H9 (cell line): Measurements from ENCODE around the gene KRTAP4-5. TPM values are rescaled to one million over a fixed set of nuclear protein-coding genes. Genes with fewer than 3 reads are reported as not detected.
"Not testable (repeated sequence)": the region's sequence is repeated elsewhere in the genome, so short reads cannot be mapped to it uniquely, and the experiment has no call there.

Source experiments
- DNase-seq: peaks from one replicate; pipeline ENCODE4 v3.0.0-alpha.2; 2017
- H2AFZ ChIP-seq: one replicate; pipeline ENCODE4 v1.6.1; 2013; ENCODE audit warnings: mild to moderate bottlenecking, low read length, control low read depth, moderate library complexity
- H2AK5ac ChIP-seq: 2 replicates; pipeline ENCODE4 v1.6.1; 2013; ENCODE audit warnings: low read length, control low read depth, mixed read lengths; ENCODE audit not compliant: insufficient read length
- H2BK120ac ChIP-seq: one replicate; pipeline ENCODE4 v1.6.1; 2013; ENCODE audit warnings: low read depth, mild to moderate bottlenecking, low read length, control low read depth, inconsistent platforms; ENCODE audit not compliant: poor library complexity, severe bottlenecking
- H2BK12ac ChIP-seq: 2 replicates; pipeline ENCODE4 v1.6.1; 2013; ENCODE audit warnings: low read length, control low read depth, mixed read lengths, low read depth; ENCODE audit not compliant: insufficient read length
- H2BK15ac ChIP-seq: 2 replicates; pipeline ENCODE4 v1.6.1; 2013; ENCODE audit warnings: low read depth, low read length, control low read depth
- H2BK20ac ChIP-seq: one replicate; pipeline ENCODE4 v1.6.1; 2013; ENCODE audit warnings: low read depth, mild to moderate bottlenecking, low read length, control low read depth, inconsistent platforms; ENCODE audit not compliant: poor library complexity, severe bottlenecking
- H2BK5ac ChIP-seq: 2 replicates; pipeline ENCODE4 v1.6.1; 2013; ENCODE audit warnings: low read length, control low read depth, mixed read lengths; ENCODE audit not compliant: insufficient read length
- H3K14ac ChIP-seq: 2 replicates; pipeline ENCODE4 v1.6.1; 2013; ENCODE audit warnings: low read length, control low read depth; ENCODE audit not compliant: insufficient read depth
- H3K18ac ChIP-seq: 2 replicates; pipeline ENCODE4 v1.6.1; 2013; ENCODE audit warnings: low read depth, mild to moderate bottlenecking, mixed read lengths, low read length, control low read depth; ENCODE audit not compliant: insufficient read length
- H3K23ac ChIP-seq: 2 replicates; pipeline ENCODE4 v1.6.1; 2013; ENCODE audit warnings: low read length, control low read depth, mixed read lengths, low read depth; ENCODE audit not compliant: insufficient read length
- H3K23me2 ChIP-seq: 2 replicates; pipeline ENCODE4 v1.6.1; 2013; ENCODE audit warnings: low read depth, mild to moderate bottlenecking, mixed read lengths, low read length, control low read depth; ENCODE audit not compliant: insufficient read length, poor library complexity, severe bottlenecking
- H3K27ac ChIP-seq: 2 replicates; pipeline ENCODE4 v1.5.1; 2013; ENCODE audit warnings: low read length, control low read depth, mixed read lengths, low read depth; ENCODE audit not compliant: insufficient read length
- H3K27me3 ChIP-seq: 2 replicates; pipeline ENCODE4 v1.6.1; 2013; ENCODE audit warnings: low read length, control low read depth, inconsistent platforms; ENCODE audit not compliant: insufficient read depth
- H3K4ac ChIP-seq: 2 replicates; pipeline ENCODE4 v1.6.1; 2013; ENCODE audit warnings: low read depth, mild to moderate bottlenecking, control low read depth, inconsistent platforms, low read length, moderate library complexity
- H3K4me1 ChIP-seq: 2 replicates; pipeline ENCODE4 v1.6.1; 2013; ENCODE audit warnings: low read length, control low read depth, inconsistent platforms; ENCODE audit not compliant: insufficient read depth
- H3K4me2 ChIP-seq: 2 replicates; pipeline ENCODE4 v1.6.1; 2013; ENCODE audit warnings: low read length, control low read depth, mixed read lengths; ENCODE audit not compliant: insufficient read length, insufficient read depth
- H3K56ac ChIP-seq: 2 replicates; pipeline ENCODE4 v1.6.1; 2013; ENCODE audit warnings: low read depth, mild to moderate bottlenecking, mixed read lengths, low read length, control low read depth; ENCODE audit not compliant: insufficient read length
- H3K79me1 ChIP-seq: 2 replicates; pipeline ENCODE4 v1.6.1; 2013; ENCODE audit warnings: low read depth, mild to moderate bottlenecking, moderate library complexity, low read length, control low read depth, inconsistent platforms; ENCODE audit not compliant: insufficient read depth, poor library complexity, severe bottlenecking
- H3K79me2 ChIP-seq: 2 replicates; pipeline ENCODE4 v1.6.1; 2013; ENCODE audit warnings: low read length, control low read depth, inconsistent platforms; ENCODE audit not compliant: insufficient read depth
- H3K9ac ChIP-seq: 2 replicates; pipeline ENCODE4 v1.6.1; 2013; ENCODE audit warnings: low read length, control low read depth, mixed read lengths; ENCODE audit not compliant: insufficient read length; ENCODE audit errors: extremely low read depth
- H3K9me3 ChIP-seq: one replicate; pipeline ENCODE4 v1.6.1; 2013; ENCODE audit warnings: low read depth, low read length, inconsistent platforms; ENCODE audit not compliant: control insufficient read depth
- H3T11ph ChIP-seq: one replicate; pipeline ENCODE4 v1.6.1; 2013; ENCODE audit warnings: mild to moderate bottlenecking, low read length, control low read depth, inconsistent platforms
- H4K20me1 ChIP-seq: one replicate; pipeline ENCODE4 v1.6.1; 2013; ENCODE audit not compliant: control insufficient read depth, insufficient read length, insufficient read depth
- H4K5ac ChIP-seq: 2 replicates; pipeline ENCODE4 v1.6.1; 2013; ENCODE audit warnings: low read depth, mild to moderate bottlenecking, mixed read lengths, low read length, control low read depth; ENCODE audit not compliant: insufficient read length
- H4K8ac ChIP-seq: replicated peaks from 2 replicates; pipeline ENCODE4 v1.6.1; 2013; ENCODE audit warnings: low read length, control low read depth, mixed read lengths, low read depth; ENCODE audit not compliant: insufficient read length
- H4K91ac ChIP-seq: 2 replicates; pipeline ENCODE4 v1.6.1; 2013; ENCODE audit warnings: low read depth, mild to moderate bottlenecking, moderate library complexity, mixed read lengths, low read length, control low read depth; ENCODE audit not compliant: insufficient read length
- H3K27ac Mint-ChIP-seq, 3 experiments: 2 replicates in 2 of 3; 3 replicates in 1 of 3; pipeline ENCODE4 v1.8.0; 2020 to 2021; ENCODE audit warnings: mixed read lengths in 3 of 3, mild to moderate bottlenecking in 1 of 3, moderate library complexity in 1 of 3
- H3K27me3 Mint-ChIP-seq: 2 replicates; pipeline ENCODE4 v1.8.0; 2021; ENCODE audit warnings: low read depth, mild to moderate bottlenecking, moderate library complexity, mixed read lengths
- H3K36me3 Mint-ChIP-seq, 3 experiments: 2 replicates in 2 of 3; 3 replicates in 1 of 3; pipeline ENCODE4 v1.8.0; 2020 to 2021; ENCODE audit warnings: low read depth in 3 of 3, mixed read lengths in 3 of 3; ENCODE audit not compliant: insufficient read depth in 1 of 3
- H3K4me1 Mint-ChIP-seq, 2 experiments: 2 replicates each; pipeline ENCODE4 v1.8.0; 2020; ENCODE audit warnings: mixed read lengths in 2 of 2
- H3K4me3 Mint-ChIP-seq, 2 experiments: 2 replicates in 1 of 2; 3 replicates in 1 of 2; pipeline ENCODE4 v1.8.0; 2020 to 2021; ENCODE audit warnings: mild to moderate bottlenecking in 2 of 2, mixed read lengths in 2 of 2, moderate library complexity in 1 of 2
- H3K9me3 Mint-ChIP-seq, 2 experiments: 2 replicates in 1 of 2; 3 replicates in 1 of 2; pipeline ENCODE4 v1.8.0; 2020; ENCODE audit warnings: mild to moderate bottlenecking in 2 of 2, mixed read lengths in 2 of 2, moderate library complexity in 1 of 2
- WGBS: extraction: QIAGEN DNeasy Blood & Tissue Kit; methylation state at CpG from one replicate; pipeline ENCODE4 v1.1.7; 2013; ENCODE audit warnings: missing lambda C conversion rate, low lambda C conversion rate, mixed read lengths; ENCODE audit not compliant: insufficient read length; ENCODE audit errors: extremely low coverage; 5-methylcytosine and 5-hydroxymethylcytosine counted together
- total RNA-seq: library from RNA; stranded (reverse); gene quantifications from 2 replicates; pipeline ENCODE4 v1.2.1, GENCODE V29; 2021
- TF ChIP-seq, protein P1 (sequence below): fragments of 200-600 bp; sonication (generic); conservative IDR thresholded peaks from 3 replicates; pipeline ENCODE4 v1.8.0; 2021; ENCODE audit warnings: antibody characterized with exemption, mild to moderate bottlenecking

KRTAP4-5 gene
- total RNA-seq, 1 experiment from 2014 or later: not detected

DNA sequence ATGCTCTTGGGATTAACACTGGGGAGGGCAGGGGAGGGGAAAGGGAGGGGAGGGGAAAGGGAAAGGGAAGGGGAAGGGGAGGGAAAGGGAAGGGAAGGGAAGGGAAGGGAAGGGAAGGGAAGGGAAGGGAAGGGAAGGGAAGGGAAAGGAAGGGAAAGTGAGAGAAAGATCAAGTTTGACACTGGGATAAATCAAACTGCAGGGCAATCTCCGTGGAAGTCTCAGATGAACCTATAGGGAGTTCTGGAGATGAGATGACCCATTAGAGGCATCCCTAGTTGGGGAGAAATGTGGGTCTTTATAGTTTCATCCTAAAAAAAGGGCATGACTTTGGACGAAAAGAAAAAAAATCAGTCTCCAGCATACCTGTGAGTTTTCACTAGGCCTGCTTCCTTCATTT, 27.9 kb downstream of the KRTAP4-5 start:
- H3K79me1 ChIP-seq: no peaks in the 10 kb centered on the region
- H3K4ac ChIP-seq: no peak overlapping the region
- no peak overlapping the region for H3K27ac ChIP-seq
- no peak overlapping the region for H3K23ac ChIP-seq
- no peak overlapping the region for H3K4me2 ChIP-seq
- no peaks in the 10 kb centered on the region for H3K23me2 ChIP-seq
- no peaks in the 10 kb centered on the region for H3K4me1 ChIP-seq
- peaks cover 17 to 21% of the 10 kb centered on the region in 2 experiments for H3K4me1 Mint-ChIP-seq
- no peak overlapping the region for H2AK5ac ChIP-seq
- H2BK12ac ChIP-seq: no peak overlapping the region
- H4K91ac ChIP-seq: no peak overlapping the region
- H3K27ac Mint-ChIP-seq: no peak overlapping the region
- no peaks in the 10 kb centered on the region for H3K79me2 ChIP-seq
- H3K18ac ChIP-seq: no peak overlapping the region
- no peak overlapping the region for H3K14ac ChIP-seq
- H3K56ac ChIP-seq: no peak overlapping the region
- no peak overlapping the region for H2BK15ac ChIP-seq
- no peak for DNase-seq
- no peaks in the 10 kb centered on the region for H3K9me3 ChIP-seq
- peaks cover 4 to 5% of the 10 kb centered on the region in 2 experiments; a peak in 4 of 5 replicates for H3K9me3 Mint-ChIP-seq
- no peaks in the 10 kb centered on the region for H3K27me3 ChIP-seq
- H3K27me3 Mint-ChIP-seq: no peaks in the 10 kb centered on the region; the same call in 1 of the 2 replicates
- WGBS: no CpG with 5 or more reads among the region's 2 CpGs
- TF ChIP-seq, protein P1, sequence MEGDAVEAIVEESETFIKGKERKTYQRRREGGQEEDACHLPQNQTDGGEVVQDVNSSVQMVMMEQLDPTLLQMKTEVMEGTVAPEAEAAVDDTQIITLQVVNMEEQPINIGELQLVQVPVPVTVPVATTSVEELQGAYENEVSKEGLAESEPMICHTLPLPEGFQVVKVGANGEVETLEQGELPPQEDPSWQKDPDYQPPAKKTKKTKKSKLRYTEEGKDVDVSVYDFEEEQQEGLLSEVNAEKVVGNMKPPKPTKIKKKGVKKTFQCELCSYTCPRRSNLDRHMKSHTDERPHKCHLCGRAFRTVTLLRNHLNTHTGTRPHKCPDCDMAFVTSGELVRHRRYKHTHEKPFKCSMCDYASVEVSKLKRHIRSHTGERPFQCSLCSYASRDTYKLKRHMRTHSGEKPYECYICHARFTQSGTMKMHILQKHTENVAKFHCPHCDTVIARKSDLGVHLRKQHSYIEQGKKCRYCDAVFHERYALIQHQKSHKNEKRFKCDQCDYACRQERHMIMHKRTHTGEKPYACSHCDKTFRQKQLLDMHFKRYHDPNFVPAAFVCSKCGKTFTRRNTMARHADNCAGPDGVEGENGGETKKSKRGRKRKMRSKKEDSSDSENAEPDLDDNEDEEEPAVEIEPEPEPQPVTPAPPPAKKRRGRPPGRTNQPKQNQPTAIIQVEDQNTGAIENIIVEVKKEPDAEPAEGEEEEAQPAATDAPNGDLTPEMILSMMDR: no peak
- H3K4me3 Mint-ChIP-seq: no peak overlapping the region
- no peak overlapping the region for H4K8ac ChIP-seq
- H3T11ph ChIP-seq: no peak overlapping the region
- H2BK120ac ChIP-seq: no peak overlapping the region
- H4K5ac ChIP-seq: no peak overlapping the region
- H2BK5ac ChIP-seq: no peak overlapping the region
- H2AFZ ChIP-seq: no peak overlapping the region
- peaks cover 0 to 2% (median 0%) of the 10 kb centered on the region in 3 experiments; a peak in 2 of 7 replicates for H3K36me3 Mint-ChIP-seq
- no peaks in the 10 kb centered on the region for H4K20me1 ChIP-seq
- no peak overlapping the region for H2BK20ac ChIP-seq
- no peak overlapping the region for H3K9ac ChIP-seq

DNA sequence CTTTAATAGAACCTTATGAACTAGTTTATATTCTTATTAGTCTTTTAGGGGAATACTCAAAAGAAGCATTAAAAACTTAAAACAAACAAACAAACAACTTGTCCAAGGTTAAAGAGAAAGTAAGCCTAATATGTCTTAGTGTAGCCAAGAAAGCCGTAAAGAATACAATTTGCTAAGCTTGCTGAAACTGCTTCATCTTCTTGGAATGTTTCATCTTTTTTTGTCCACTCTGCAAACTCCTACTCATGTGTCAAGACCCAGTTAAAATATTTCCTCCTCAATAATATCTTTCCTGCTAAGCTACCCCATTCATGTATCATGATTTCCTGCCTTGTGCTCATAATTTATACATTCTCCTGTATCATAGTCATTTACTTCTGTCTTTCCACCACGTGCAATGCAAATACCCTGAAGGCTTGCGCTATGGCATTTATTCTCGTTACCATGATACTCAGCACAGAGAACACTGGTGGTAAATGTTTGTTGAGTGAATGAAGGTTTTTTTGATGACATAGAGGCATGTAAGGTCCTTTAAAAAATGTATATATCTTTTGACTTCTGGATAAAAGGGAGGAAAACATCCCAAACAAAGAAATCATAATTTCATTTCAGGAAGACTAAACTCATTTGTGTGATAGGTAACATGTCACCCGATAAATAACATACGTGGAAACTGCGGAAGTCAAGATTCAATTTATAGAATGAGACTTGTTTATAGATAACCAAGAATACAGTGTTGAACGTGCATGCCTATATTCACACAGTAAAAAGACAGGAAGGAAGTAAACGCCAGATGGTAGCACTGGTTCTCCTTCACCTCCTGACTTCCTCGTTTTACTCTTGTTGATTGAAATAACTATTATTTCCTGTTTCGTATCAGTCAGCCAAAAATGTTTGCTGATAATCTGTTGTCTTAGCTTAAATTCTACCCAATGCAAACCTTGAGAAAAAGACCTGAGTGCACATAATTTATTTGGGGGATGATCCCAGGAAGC, 29.6 kb downstream of the KRTAP4-5 start:
- H2BK20ac ChIP-seq, H3K4me3 Mint-ChIP-seq, H2AK5ac ChIP-seq, H3K56ac ChIP-seq, H3K23me2 ChIP-seq, H2BK15ac ChIP-seq, H4K91ac ChIP-seq, H3K27ac Mint-ChIP-seq, H3K23ac ChIP-seq, H3K36me3 Mint-ChIP-seq, H4K20me1 ChIP-seq, H4K5ac ChIP-seq, H3T11ph ChIP-seq, H2BK12ac ChIP-seq, H3K4ac ChIP-seq, H3K18ac ChIP-seq, H3K9me3 ChIP-seq, H3K27me3 ChIP-seq, DNase-seq, H2BK120ac ChIP-seq, H3K4me1 ChIP-seq, H3K27me3 Mint-ChIP-seq, H4K8ac ChIP-seq, H3K4me2 ChIP-seq, H2AFZ ChIP-seq, H3K14ac ChIP-seq, H2BK5ac ChIP-seq, H3K79me2 ChIP-seq, H3K27ac ChIP-seq, H3K9ac ChIP-seq, H3K79me1 ChIP-seq: not testable (repeated sequence)
- Mint-ChIP-seq H3K9me3 (peaks cover 0 to 12% of the 10 kb centered on the region in 2 experiments; a peak in 4 of 5 replicates), H3K4me1 (peaks cover 31 to 33% of the 10 kb centered on the region in 2 experiments)
- no CpG with 5 or more reads among the region's 11 CpGs for WGBS
